Mesothelial cell of epicardium (in vitro differentiated cells): ENCODE measurements around the gene PLA2G4D. TPM values are rescaled to one million over a fixed set of nuclear protein-coding genes. Genes with fewer than 3 reads are reported as not detected.

Source experiments
- DNase-seq, 2 experiments: peaks; one replicate each; pipeline ENCODE4 v3.0.0; 2021; ENCODE audit warnings: low spot score in 2 of 2; ENCODE audit not compliant: unreplicated experiment in 2 of 2
- H3K27ac Mint-ChIP-seq: 2 replicates; pipeline ENCODE4 v1.8.0; 2021; ENCODE audit warnings: mixed read lengths
- H3K27me3 Mint-ChIP-seq: 2 replicates; pipeline ENCODE4 v1.8.0; 2021; ENCODE audit warnings: low read depth, mixed read lengths
- H3K36me3 Mint-ChIP-seq: 2 replicates; pipeline ENCODE4 v1.8.0; 2021; ENCODE audit warnings: mixed read lengths
- H3K4me1 Mint-ChIP-seq: 2 replicates; pipeline ENCODE4 v1.8.0; 2021; ENCODE audit warnings: mixed read lengths
- H3K4me3 Mint-ChIP-seq: 2 replicates; pipeline ENCODE4 v1.8.0; 2021; ENCODE audit warnings: mild to moderate bottlenecking, moderate library complexity, mixed read lengths
- H3K9me3 Mint-ChIP-seq: 2 replicates; pipeline ENCODE4 v1.8.0; 2021; ENCODE audit warnings: mixed read lengths
- CTCF ChIP-seq: fragments of 200-600 bp; sonication (generic); IDR thresholded peaks from one replicate; pipeline ENCODE4 v1.5.0; 2021; ENCODE audit warnings: antibody characterized with exemption; ENCODE audit not compliant: unreplicated experiment
- total RNA-seq: library from RNA; stranded (reverse); gene quantifications from 3 replicates; pipeline ENCODE4 v1.2.1, GENCODE V29; 2021

The PLA2G4D gene
- total RNA-seq, 1 donor from 2014 or later = not detected

- H3K9me3 Mint-ChIP-seq = no peaks in the 10 kb centered on the region
These were observed 47.8 kb downstream of the PLA2G4D start for GRCh38 chr15:42046597-42046996.

GRCh38 chr15:42045211-42045615 lies 49.1 kb downstream of the PLA2G4D start:
- no peaks in the 10 kb centered on the region for H3K9me3 Mint-ChIP-seq
- no peak for DNase-seq
- TF ChIP-seq CTCF = no peak
- no peaks in the 10 kb centered on the region for H3K36me3 Mint-ChIP-seq
- peaks cover 7% of the 10 kb centered on the region for H3K27me3 Mint-ChIP-seq
- peaks cover 2% of the 10 kb centered on the region for H3K4me1 Mint-ChIP-seq
- no peak overlapping the region for H3K4me3 Mint-ChIP-seq
- H3K27ac Mint-ChIP-seq = peak overlapping the region; percentile 7

More at GRCh38 chr15:42046597-42046996, 47.8 kb downstream of the PLA2G4D start:
- Mint-ChIP-seq H3K27ac (no peak overlapping the region), H3K27me3 (peaks cover 7% of the 10 kb centered on the region), H3K4me3 (no peak overlapping the region), H3K36me3 (no peaks in the 10 kb centered on the region), H3K4me1 (peaks cover 9% of the 10 kb centered on the region)
- no peak for TF ChIP-seq CTCF
- DNase-seq = peak in 1 of 2 experiments; percentile 1

GRCh38 chr15:42042602-42043400 lies 51.6 kb downstream of the PLA2G4D start:
- H3K9me3 Mint-ChIP-seq = no peaks in the 10 kb centered on the region
- H3K4me1 Mint-ChIP-seq = no peaks in the 10 kb centered on the region
- no peak for TF ChIP-seq CTCF
- peaks cover 7% of the 10 kb centered on the region for H3K27me3 Mint-ChIP-seq
- no peaks in the 10 kb centered on the region for H3K36me3 Mint-ChIP-seq
- no peak overlapping the region for H3K27ac Mint-ChIP-seq
- DNase-seq = no peak
- no peak overlapping the region for H3K4me3 Mint-ChIP-seq

GRCh38 chr15:42038401-42038800 lies 56.0 kb downstream of the PLA2G4D start:
- no peak for DNase-seq
- Mint-ChIP-seq H3K4me3 (no peak overlapping the region), H3K27me3 (no peaks in the 10 kb centered on the region), H3K9me3 (no peaks in the 10 kb centered on the region), H3K36me3 (no peaks in the 10 kb centered on the region), H3K27ac (no peak overlapping the region), H3K4me1 (no peaks in the 10 kb centered on the region)
- TF ChIP-seq CTCF = no peak

GRCh38 chr15:42037656-42038055 lies 56.7 kb downstream of the PLA2G4D start:
- TF ChIP-seq CTCF = no peak
- Mint-ChIP-seq H3K4me1 (no peaks in the 10 kb centered on the region), H3K9me3 (no peaks in the 10 kb centered on the region), H3K27me3 (no peaks in the 10 kb centered on the region), H3K27ac (no peak overlapping the region), H3K4me3 (no peak overlapping the region), H3K36me3 (no peaks in the 10 kb centered on the region)
- DNase-seq = no peak
